ENCODE data around the gene TXLNG.

DNA sequence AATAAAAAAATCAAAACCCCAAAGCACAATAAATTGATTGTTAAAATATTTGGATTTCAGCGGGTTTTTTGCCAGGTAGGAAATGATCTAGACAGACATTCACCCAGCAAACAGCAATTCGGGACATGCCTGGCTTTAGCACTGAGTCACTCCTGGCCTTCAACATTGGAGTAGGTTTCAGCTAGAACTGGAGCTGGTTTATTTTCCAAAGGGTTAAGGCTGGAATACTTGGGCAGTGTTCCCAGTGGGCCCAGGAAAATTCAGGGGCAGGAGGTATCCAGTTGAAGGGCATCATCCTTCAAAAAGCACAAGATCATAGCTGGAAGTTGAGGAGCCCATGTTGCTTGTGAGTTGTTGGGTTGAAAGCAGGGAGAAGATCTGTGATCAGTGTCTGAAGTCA is 41.0 kb downstream of the TXLNG start:
- TF ChIP-seq, protein P1, sequence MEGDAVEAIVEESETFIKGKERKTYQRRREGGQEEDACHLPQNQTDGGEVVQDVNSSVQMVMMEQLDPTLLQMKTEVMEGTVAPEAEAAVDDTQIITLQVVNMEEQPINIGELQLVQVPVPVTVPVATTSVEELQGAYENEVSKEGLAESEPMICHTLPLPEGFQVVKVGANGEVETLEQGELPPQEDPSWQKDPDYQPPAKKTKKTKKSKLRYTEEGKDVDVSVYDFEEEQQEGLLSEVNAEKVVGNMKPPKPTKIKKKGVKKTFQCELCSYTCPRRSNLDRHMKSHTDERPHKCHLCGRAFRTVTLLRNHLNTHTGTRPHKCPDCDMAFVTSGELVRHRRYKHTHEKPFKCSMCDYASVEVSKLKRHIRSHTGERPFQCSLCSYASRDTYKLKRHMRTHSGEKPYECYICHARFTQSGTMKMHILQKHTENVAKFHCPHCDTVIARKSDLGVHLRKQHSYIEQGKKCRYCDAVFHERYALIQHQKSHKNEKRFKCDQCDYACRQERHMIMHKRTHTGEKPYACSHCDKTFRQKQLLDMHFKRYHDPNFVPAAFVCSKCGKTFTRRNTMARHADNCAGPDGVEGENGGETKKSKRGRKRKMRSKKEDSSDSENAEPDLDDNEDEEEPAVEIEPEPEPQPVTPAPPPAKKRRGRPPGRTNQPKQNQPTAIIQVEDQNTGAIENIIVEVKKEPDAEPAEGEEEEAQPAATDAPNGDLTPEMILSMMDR (IDR thresholded peaks at IDR 0.05) = no peak
- TF ChIP-seq POLR2A (IDR thresholded peaks at IDR 0.05) = no peak
- no peak for TF ChIP-seq EP300 (IDR thresholded peaks at IDR 0.05)
- TF ChIP-seq POLR2AphosphoS5 (IDR thresholded peaks at IDR 0.05) = no peak

Measured in upper lobe of left lung (tissue), 4 donors.